DND-41 (cell line): ENCODE data around the gene PCDH9.

Source experiments
- CTCF ChIP-seq: IDR thresholded peaks from 2 replicates; pipeline ENCODE4 v1.5.1; 2012; ENCODE audit warnings: borderline replicate concordance, low read length, moderate library complexity, mild to moderate bottlenecking; ENCODE audit not compliant: poor library complexity, severe bottlenecking; ENCODE audit errors: extremely low read depth
- EZH2 ChIP-seq: IDR thresholded peaks from 3 replicates; pipeline ENCODE4 v1.6.1; 2012; ENCODE audit warnings: borderline replicate concordance, low read depth, mild to moderate bottlenecking, moderate library complexity, low read length, inconsistent platforms; ENCODE audit not compliant: severe bottlenecking

GRCh38 chr13:66323745-66324347 is 906.3 kb downstream of the PCDH9 start:
- TF ChIP-seq CTCF: no peak
- TF ChIP-seq EZH2: no peak
